ENCODE data around the gene MYADML2.

Gene MYADML2

GRCh38 chr17:81940538-81941483, 6.2 kb downstream of the MYADML2 start:
- DNase-seq (ENCODE audit: low read depth in 3 of 3, low spot score in 1 of 3) = no peak

GRCh38 chr17:81939881-81940385, 7.1 kb downstream of the MYADML2 start:
- no peak for DNase-seq (ENCODE audit: low read depth in 3 of 3, low spot score in 1 of 3)

- DNase-seq (ENCODE audit: low read depth in 3 of 3, low spot score in 1 of 3) = no peak
These were observed 7.8 kb downstream of the MYADML2 start for GRCh38 chr17:81939218-81939617.

- DNase-seq (ENCODE audit: low read depth in 3 of 3, low spot score in 1 of 3) = no peak
These were observed 11.3 kb downstream of the MYADML2 start for GRCh38 chr17:81935709-81936084.

DNA sequence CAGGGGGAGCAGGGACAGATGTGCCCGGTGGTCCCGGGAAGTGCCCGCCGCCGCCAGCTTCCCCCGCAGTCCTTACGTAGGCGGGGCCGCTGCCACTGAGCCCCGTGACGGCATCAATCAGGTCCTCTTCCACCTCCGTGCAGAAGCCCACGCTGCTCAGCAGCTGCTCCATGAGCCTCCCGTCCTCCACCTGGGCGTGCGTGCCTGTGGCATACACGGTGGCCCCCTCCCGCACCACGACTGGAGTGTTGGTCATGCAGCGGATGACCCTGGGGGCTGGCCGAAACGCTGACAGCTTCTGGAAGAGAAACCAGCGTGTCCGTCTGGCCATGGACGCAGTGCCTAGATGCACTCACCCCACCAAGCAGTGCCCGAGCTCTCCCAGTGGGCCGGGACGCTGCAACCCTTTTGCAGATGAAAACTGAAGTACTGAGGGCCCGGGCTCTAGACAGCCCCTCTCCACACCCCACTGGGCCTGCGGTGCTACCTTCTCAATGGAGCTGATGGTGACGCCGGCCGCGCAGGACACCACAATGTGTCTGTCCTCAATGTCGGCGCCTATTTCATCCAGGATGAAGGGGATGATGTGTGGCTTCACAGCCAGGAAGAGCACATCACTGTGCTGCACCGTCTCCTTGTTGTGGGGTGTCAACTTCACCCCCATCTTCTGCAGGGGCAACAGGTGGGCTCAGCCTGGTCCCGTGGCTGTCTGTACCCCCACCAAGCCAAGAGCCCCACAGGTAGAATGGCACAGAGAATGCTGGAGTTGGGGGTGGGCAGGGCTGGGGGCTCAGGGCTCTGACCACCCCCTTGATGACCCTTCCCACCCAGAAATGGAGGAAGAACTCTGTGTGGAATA, 12.0 kb downstream of the MYADML2 start:
- no peak for DNase-seq (ENCODE audit: low read depth in 3 of 3, low spot score in 1 of 3)

- DNase-seq (ENCODE audit: low read depth in 3 of 3, low spot score in 1 of 3) = no peak
These were observed 12.8 kb downstream of the MYADML2 start for GRCh38 chr17:81934098-81934757.

GRCh38 chr17:81933178-81933699, 13.8 kb downstream of the MYADML2 start:
- DNase-seq (ENCODE audit: low read depth in 3 of 3, low spot score in 1 of 3) = no peak

GRCh38 chr17:81932333-81932983, 14.6 kb downstream of the MYADML2 start:
- DNase-seq (ENCODE audit: low read depth in 3 of 3, low spot score in 1 of 3) = no peak

- no peak for DNase-seq (ENCODE audit: low read depth in 3 of 3, low spot score in 1 of 3)
These were observed 15.3 kb downstream of the MYADML2 start for GRCh38 chr17:81931557-81932332.

GRCh38 chr17:81931189-81931556, 15.9 kb downstream of the MYADML2 start:
- DNase-seq (ENCODE audit: low read depth in 3 of 3, low spot score in 1 of 3) = no peak

GRCh38 chr17:81930142-81931125, 16.6 kb downstream of the MYADML2 start:
- DNase-seq (ENCODE audit: low read depth in 3 of 3, low spot score in 1 of 3) = no peak

DNA sequence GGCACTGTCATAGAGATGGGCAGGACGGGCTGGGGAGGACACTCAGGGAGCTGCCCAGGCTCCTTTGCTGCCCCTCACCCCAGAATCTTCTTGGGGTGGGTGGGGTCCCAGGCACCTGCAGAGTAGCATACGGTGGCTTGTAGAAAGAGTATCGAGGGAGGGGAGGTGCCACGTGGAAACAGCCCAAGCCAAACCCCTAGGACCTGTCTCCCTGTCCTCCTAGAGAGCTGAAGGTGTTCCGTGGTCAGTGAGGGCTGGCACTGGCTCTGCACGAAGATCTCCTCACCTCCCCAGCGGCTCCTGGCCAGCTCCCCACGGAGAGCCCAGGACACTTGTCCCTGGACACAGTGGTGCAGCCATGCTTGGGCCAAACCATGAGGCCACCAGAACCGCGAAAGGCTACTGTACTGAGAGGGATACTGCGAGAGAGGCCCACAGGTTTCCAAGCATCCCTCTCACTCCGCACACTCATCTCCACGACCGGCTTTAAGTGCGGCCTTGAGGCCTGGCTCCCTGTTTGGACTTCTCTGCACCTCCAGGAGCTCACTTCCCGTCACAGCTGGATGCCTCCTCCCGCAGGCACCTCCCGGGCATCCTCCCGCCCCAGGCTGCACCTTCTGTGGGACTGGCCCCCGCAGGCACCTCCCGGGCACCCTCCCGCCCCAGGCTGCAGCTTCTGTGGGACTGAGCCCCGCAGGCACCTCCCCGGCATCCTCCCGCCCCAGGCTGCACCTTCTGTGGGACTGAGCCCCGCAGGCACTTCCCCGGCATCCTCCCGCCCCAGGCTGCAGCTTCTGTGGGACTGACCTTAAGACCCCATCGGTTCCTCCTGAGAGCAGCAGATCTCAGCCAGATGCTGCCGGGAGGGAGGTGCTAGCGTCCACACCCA, 17.5 kb downstream of the MYADML2 start:
- DNase-seq (ENCODE audit: low read depth in 3 of 3, low spot score in 1 of 3) = no peak

GRCh38 chr17:81928544-81929252, 18.3 kb downstream of the MYADML2 start:
- no peak for DNase-seq (ENCODE audit: low read depth in 3 of 3, low spot score in 1 of 3)

GRCh38 chr17:81927653-81928543, 19.1 kb downstream of the MYADML2 start, which contains the start of gene MAFG:
TSS of gene MAFG (minus strand) at chr17:81927735. CDS start at chr17:81923185, 4,550 bp downstream.
- DNase-seq (ENCODE audit: low read depth in 3 of 3, low spot score in 1 of 3) = peak; percentile 69 to 84 (median 83)

DNA sequence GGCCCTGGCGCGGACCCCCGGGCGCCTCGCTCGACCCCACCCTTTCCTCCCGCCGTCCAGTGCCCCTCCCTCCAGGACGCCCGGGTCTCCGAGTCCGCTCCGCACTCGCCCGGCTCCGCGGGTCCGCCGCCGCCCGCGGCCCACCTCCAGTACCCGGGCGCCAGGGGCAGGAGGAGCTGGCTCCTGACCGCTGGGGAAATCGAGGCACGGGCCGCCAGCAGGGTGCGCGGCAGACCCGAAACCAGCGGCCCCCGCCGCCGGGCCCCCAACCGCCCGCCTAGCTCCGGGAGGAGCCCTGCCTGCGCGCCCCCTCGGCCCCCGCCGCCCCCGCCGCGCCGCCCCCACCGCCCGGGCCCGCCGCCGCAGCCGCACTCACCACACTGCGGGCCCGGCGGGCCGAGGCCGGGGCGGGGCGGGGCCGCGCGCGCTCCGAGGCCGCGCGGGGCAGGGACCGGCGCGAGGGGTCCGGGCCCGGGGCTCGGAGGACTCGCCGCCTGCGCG, 19.8 kb downstream of the MYADML2 start:
- DNase-seq (ENCODE audit: low read depth in 3 of 3, low spot score in 1 of 3) = no peak
